GM12878 (cell line): Measurements from ENCODE around the gene DMBX1.

Experiments
- CHD1 ChIP-seq: IDR thresholded peaks from 2 replicates; pipeline ENCODE4 v1.6.1; 2012; ENCODE audit warnings: low read depth, low read length, improper control_type of control experiment
- CTCF ChIP-seq, 3 experiments: IDR thresholded peaks in 2 of 3; conservative IDR thresholded peaks in 1 of 3; 2 replicates each; pipeline ENCODE4 v1.5.1; 2011; ENCODE audit warnings: low read depth in 3 of 3, low read length in 3 of 3, mild to moderate bottlenecking in 3 of 3, control low read depth in 2 of 3, moderate library complexity in 2 of 3, inconsistent platforms in 1 of 3, mixed read lengths in 1 of 3; ENCODE audit not compliant: control insufficient read depth in 2 of 3, insufficient read depth in 1 of 3; ENCODE audit errors: extremely low read depth in 1 of 3
- E4F1 ChIP-seq: fragments of 450-650 bp; IDR thresholded peaks from 2 replicates; pipeline ENCODE4 v1.6.1; 2018; ENCODE audit warnings: borderline replicate concordance, mild to moderate bottlenecking; ENCODE audit not compliant: partially characterized antibody
- POLR2A ChIP-seq: IDR thresholded peaks from 2 replicates; pipeline ENCODE4 v1.6.1; 2011; ENCODE audit warnings: low read depth, mild to moderate bottlenecking, low read length
- POLR2AphosphoS5 ChIP-seq: IDR thresholded peaks from 2 replicates; pipeline ENCODE4 v1.6.1; 2011; ENCODE audit warnings: mild to moderate bottlenecking, low read length, inconsistent platforms
- REST ChIP-seq: IDR thresholded peaks from 2 replicates; pipeline ENCODE4 v1.6.1; 2012; ENCODE audit warnings: mild to moderate bottlenecking, low read depth, low read length
- STAT3 ChIP-seq: IDR thresholded peaks from 2 replicates; pipeline ENCODE4 v1.6.1; 2011; ENCODE audit warnings: low read depth, low read length, improper control_type of control experiment
- USF1 ChIP-seq: IDR thresholded peaks from 2 replicates; pipeline ENCODE4 v1.6.1; 2011; ENCODE audit warnings: borderline replicate concordance, low read depth, mild to moderate bottlenecking, moderate library complexity, mixed read lengths, low read length; ENCODE audit not compliant: insufficient read depth; ENCODE audit errors: extremely low read length
- YY1 ChIP-seq: IDR thresholded peaks from 2 replicates; pipeline ENCODE4 v1.6.1; 2011; ENCODE audit warnings: low read depth, mild to moderate bottlenecking, low read length

- TF ChIP-seq CTCF (IDR thresholded peaks at IDR 0.05 in 2 of 3, conservative IDR thresholded peaks at IDR 0.05 in 1 of 3; ENCODE audit: control insufficient read depth in 2 of 3, extremely low read depth in 1 of 3, insufficient read depth in 1 of 3, low read depth in 3 of 3, low read length in 3 of 3) (no peak), E4F1 (no peak), POLR2AphosphoS5 (no peak), STAT3 (no peak), POLR2A (no peak), CHD1 (no peak), USF1 (no peak), REST (no peak), YY1 (no peak)
Observed at GRCh38 chr1:46522969-46523320, 33.3 kb downstream of the DMBX1 start.
